Iris pigment epithelial cell (primary cell): ENCODE results near the gene NCEH1.
"Not testable (repeated sequence)": the region's sequence is repeated elsewhere in the genome, so short reads cannot be mapped to it uniquely, and the experiment has no call there.

Experiments
- DNase-seq: peaks from one replicate; pipeline ENCODE4 v3.0.0-alpha.2; 2011; ENCODE audit warnings: low read depth

NCEH1 gene

GRCh38 chr3:172710664-172711453, at the start of gene NCEH1:
TSS of gene NCEH1 (minus strand) at chr3:172711067. CDS start at chr3:172710984, 83 bp downstream.
- peak; percentile 94 for DNase-seq

GRCh38 chr3:172760416-172760815, 49.5 kb upstream of the NCEH1 start:
- peak; percentile 69 for DNase-seq

GRCh38 chr3:172753125-172753524, 42.3 kb upstream of the NCEH1 start:
- DNase-seq, result no peak

GRCh38 chr3:172752651-172753050, 41.8 kb upstream of the NCEH1 start:
- no peak for DNase-seq

GRCh38 chr3:172751175-172751704, 40.4 kb upstream of the NCEH1 start:
- peak; percentile 36 for DNase-seq

- peak; percentile 100 for DNase-seq
These were observed 39.7 kb upstream of the NCEH1 start, which contains the start of gene ECT2 for GRCh38 chr3:172750368-172751174. TSS of gene ECT2 (plus strand) at chr3:172750726. CDS start at chr3:172754531, 3,805 bp downstream.

- no peak for DNase-seq
These were observed 39.2 kb upstream of the NCEH1 start for GRCh38 chr3:172750069-172750367.

- peak; percentile 88 for DNase-seq
These were observed 38.5 kb upstream of the NCEH1 start for GRCh38 chr3:172749230-172749965.

GRCh38 chr3:172746475-172746874, 35.6 kb upstream of the NCEH1 start:
- no peak for DNase-seq

GRCh38 chr3:172739462-172739861, 28.6 kb upstream of the NCEH1 start:
- DNase-seq, result no peak

- DNase-seq, result no peak
These were observed 24.1 kb upstream of the NCEH1 start for GRCh38 chr3:172735014-172735413.

- peak; percentile 60 for DNase-seq
These were observed 15.5 kb upstream of the NCEH1 start for GRCh38 chr3:172726380-172726779.

- not testable (repeated sequence) for DNase-seq
These were observed 11.7 kb upstream of the NCEH1 start for GRCh38 chr3:172722536-172723040.

GRCh38 chr3:172717493-172718088, 6.7 kb upstream of the NCEH1 start:
- no peak for DNase-seq

- DNase-seq, result no peak
These were observed 5.6 kb upstream of the NCEH1 start for GRCh38 chr3:172716476-172716875.

- DNase-seq, result no peak
These were observed 2.4 kb upstream of the NCEH1 start for GRCh38 chr3:172713316-172713715.

- no peak for DNase-seq
These were observed 558 bp upstream of the NCEH1 start for GRCh38 chr3:172711454-172711795.

- DNase-seq, result peak; percentile 39
These were observed 848 bp downstream of the NCEH1 start for GRCh38 chr3:172709774-172710663.

- DNase-seq, result no peak
These were observed 1.7 kb downstream of the NCEH1 start for GRCh38 chr3:172708921-172709773.

GRCh38 chr3:172707967-172708366, 2.9 kb downstream of the NCEH1 start:
- DNase-seq, result peak; percentile 76
